Suppressor macrophage treated with lipopolysaccharide for 4 hours (primary cell): ENCODE measurements around the gene MYG1.
A peak's percentile ranks its signal among the peaks of the same experiment; 100 is the strongest.

Source experiments
- DNase-seq: peaks from one replicate; pipeline ENCODE4 v3.0.0-alpha.2; 2020

Gene MYG1

GRCh38 chr12:53299454-53300180, at the start of gene MYG1:
Gene MYG1, plus strand, starts transcription at chr12:53299695. Its CDS starts 43 bp downstream, at chr12:53299738.
- peak; percentile 88 for DNase-seq

GRCh38 chr12:53251477-53252348, 47.8 kb upstream of the MYG1 start:
- peak; percentile 84 for DNase-seq

- DNase-seq: peak; percentile 34
These were observed 47.1 kb upstream of the MYG1 start for GRCh38 chr12:53252349-53252916.

GRCh38 chr12:53253298-53253697, 46.2 kb upstream of the MYG1 start:
- DNase-seq: no peak

- no peak for DNase-seq
These were observed 44.5 kb upstream of the MYG1 start for GRCh38 chr12:53254816-53255545.

GRCh38 chr12:53255996-53256395, 43.5 kb upstream of the MYG1 start:
- peak; percentile 59 for DNase-seq

GRCh38 chr12:53258541-53259539, 40.7 kb upstream of the MYG1 start:
- DNase-seq: no peak

- no peak for DNase-seq
These were observed 39.6 kb upstream of the MYG1 start for GRCh38 chr12:53259891-53260290.

- no peak for DNase-seq
These were observed 33.7 kb upstream of the MYG1 start for GRCh38 chr12:53265783-53266182.

- DNase-seq: peak; percentile 66
These were observed 32.0 kb upstream of the MYG1 start for GRCh38 chr12:53267306-53267998.

GRCh38 chr12:53267999-53268629, 31.4 kb upstream of the MYG1 start, which contains the start of gene ESPL1:
Gene ESPL1, plus strand, starts transcription at chr12:53268299. Its CDS starts 468 bp downstream, at chr12:53268767.
- DNase-seq: peak; percentile 96

- DNase-seq: peak; percentile 14
These were observed 30.6 kb upstream of the MYG1 start for GRCh38 chr12:53268630-53269562.

GRCh38 chr12:53274445-53274844, 25.1 kb upstream of the MYG1 start:
- no peak for DNase-seq

- no peak for DNase-seq
These were observed 23.0 kb upstream of the MYG1 start for GRCh38 chr12:53276511-53276910.

GRCh38 chr12:53277981-53278380, 21.5 kb upstream of the MYG1 start:
- DNase-seq: no peak

- no peak for DNase-seq
These were observed 20.1 kb upstream of the MYG1 start for GRCh38 chr12:53279283-53279869.

GRCh38 chr12:53279888-53280498, 19.5 kb upstream of the MYG1 start:
- DNase-seq: no peak

- no peak for DNase-seq
These were observed 13.0 kb upstream of the MYG1 start for GRCh38 chr12:53286448-53286847.
